Activated B cell treated with CpG ODN at 0.5 μM for 24 hours (primary cell): Measurements from ENCODE around the gene THSD4. TPM values are rescaled to one million over a fixed set of nuclear protein-coding genes. Genes with fewer than 3 reads are reported as not detected.

Experiments used
- ATAC-seq: fragments of 200-7000 bp; cut with Tn5 transposase; one replicate; pipeline ENCODE4 v1.10.0; 2021; ENCODE audit warnings: low read depth, mild to moderate bottlenecking, moderate library complexity
- CTCF ChIA-PET: fragments of 350-600 bp; sonication (Branson Sonifier 250); formaldehyde crosslinking; loops from one replicate; lab custom pipeline; 2021; ENCODE audit warnings: antibody characterized with exemption; lab: Charles Lee
- POLR2A ChIA-PET: fragments of 350-600 bp; sonication (Branson Sonifier 250); formaldehyde crosslinking; loops from one replicate; lab custom pipeline; 2021; ENCODE audit warnings: antibody characterized with exemption; lab: Charles Lee
- DNase-seq: peaks from one replicate; pipeline ENCODE4 v3.0.0; 2022
- H3K27ac Mint-ChIP-seq: one replicate; pipeline ENCODE4 v1.8.0; 2020; ENCODE audit warnings: mixed read lengths
- H3K27me3 Mint-ChIP-seq: one replicate; pipeline ENCODE4 v1.8.0; 2021; ENCODE audit warnings: mixed read lengths
- H3K36me3 Mint-ChIP-seq: one replicate; pipeline ENCODE4 v1.8.0; 2021; ENCODE audit warnings: low read depth, mixed read lengths
- H3K4me1 Mint-ChIP-seq: one replicate; pipeline ENCODE4 v1.8.0; 2021; ENCODE audit warnings: mixed read lengths
- H3K4me3 Mint-ChIP-seq: one replicate; pipeline ENCODE4 v1.8.0; 2020; ENCODE audit warnings: mild to moderate bottlenecking, mixed read lengths
- H3K9me3 Mint-ChIP-seq: one replicate; pipeline ENCODE4 v1.8.0; 2020; ENCODE audit warnings: mixed read lengths
- CTCF ChIP-seq: fragments of 200-600 bp; IDR thresholded peaks from one replicate; pipeline ENCODE4 v1.8.0; 2022; ENCODE audit warnings: antibody characterized with exemption, mild to moderate bottlenecking
- intact Hi-C: fragments of 100-400 bp; cut with micrococcal nuclease; formaldehyde crosslinking; loops from one replicate; pipeline ENCODE4 v1.15.1; 2024
- total RNA-seq: library from RNA; stranded (reverse); gene quantifications from 2 replicates; pipeline ENCODE4 v1.2.3, GENCODE V29; 2022

Gene THSD4
- total RNA-seq, 1 donor from 2014 or later, result not detected

GRCh38 chr15:71089801-71090200 lies 25.5 kb upstream of the THSD4 start:
- no peaks in the 10 kb centered on the region for H3K36me3 Mint-ChIP-seq

GRCh38 chr15:71091601-71092000 lies 23.7 kb upstream of the THSD4 start:
- Mint-ChIP-seq H3K4me3 (no peak overlapping the region), H3K9me3 (peaks cover 14% of the 10 kb centered on the region), H3K36me3 (no peaks in the 10 kb centered on the region), H3K27ac (no peak overlapping the region), H3K27me3 (peaks cover 2% of the 10 kb centered on the region), H3K4me1 (no peaks in the 10 kb centered on the region)
- DNase-seq (no peak), ATAC-seq (no peak)
- no peak for TF ChIP-seq CTCF
- ChIA-PET POLR2A (no interaction called here), CTCF (no interaction called here)
- intact Hi-C loops, result no loop called here

More at GRCh38 chr15:71089801-71090200, 25.5 kb upstream of the THSD4 start:
- no peaks in the 10 kb centered on the region for H3K4me1 Mint-ChIP-seq
- peaks cover 14% of the 10 kb centered on the region for H3K9me3 Mint-ChIP-seq
- CTCF ChIA-PET, result no interaction called here
- TF ChIP-seq CTCF, result no peak
- DNase-seq, result no peak
- H3K27ac Mint-ChIP-seq, result no peak overlapping the region
- no peak for ATAC-seq
- peaks cover 4% of the 10 kb centered on the region for H3K27me3 Mint-ChIP-seq
- H3K4me3 Mint-ChIP-seq, result no peak overlapping the region
- POLR2A ChIA-PET, result no interaction called here
- intact Hi-C loops, result no loop called here

- Mint-ChIP-seq H3K9me3 (peaks cover 11% of the 10 kb centered on the region), H3K4me3 (no peak overlapping the region), H3K4me1 (no peaks in the 10 kb centered on the region), H3K27me3 (peaks cover 2% of the 10 kb centered on the region), H3K27ac (no peak overlapping the region), H3K36me3 (no peaks in the 10 kb centered on the region)
- CTCF ChIA-PET, result no interaction called here
- intact Hi-C loops, result no loop called here
- TF ChIP-seq CTCF, result no peak
- ATAC-seq, result no peak
- no peak for DNase-seq
- POLR2A ChIA-PET, result no interaction called here
These were observed 23.1 kb upstream of the THSD4 start for GRCh38 chr15:71092056-71092600.

- Mint-ChIP-seq H3K4me3 (no peak overlapping the region), H3K27ac (no peak overlapping the region), H3K4me1 (no peaks in the 10 kb centered on the region), H3K36me3 (no peaks in the 10 kb centered on the region), H3K9me3 (peaks cover 7% of the 10 kb centered on the region), H3K27me3 (peaks cover 2% of the 10 kb centered on the region)
- TF ChIP-seq CTCF, result no peak
- POLR2A ChIA-PET, result no interaction called here
- ATAC-seq (no peak), DNase-seq (no peak)
- CTCF ChIA-PET, result no interaction called here
- intact Hi-C loops, result no loop called here
These were observed 21.9 kb upstream of the THSD4 start for GRCh38 chr15:71093054-71094024.

GRCh38 chr15:71094137-71094536 lies 21.1 kb upstream of the THSD4 start:
- Mint-ChIP-seq H3K9me3 (no peaks in the 10 kb centered on the region), H3K27ac (no peak overlapping the region), H3K36me3 (no peaks in the 10 kb centered on the region), H3K4me3 (no peak overlapping the region), H3K4me1 (no peaks in the 10 kb centered on the region), H3K27me3 (peaks cover 2% of the 10 kb centered on the region)
- no peak for TF ChIP-seq CTCF
- ATAC-seq (no peak), DNase-seq (no peak)
- intact Hi-C loops, result no loop called here
- POLR2A ChIA-PET, result no interaction called here
- CTCF ChIA-PET, result no interaction called here
